ENCODE results near the gene PCCA. TPM values are rescaled to one million over a fixed set of nuclear protein-coding genes. Genes with fewer than 3 reads are reported as not detected.
"Not testable (repeated sequence)": the region's sequence is repeated elsewhere in the genome, so short reads cannot be mapped to it uniquely, and the experiment has no call there.

Gene PCCA
- total RNA-seq, 1 donor from 2014 or later: 3.6 TPM

DNA sequence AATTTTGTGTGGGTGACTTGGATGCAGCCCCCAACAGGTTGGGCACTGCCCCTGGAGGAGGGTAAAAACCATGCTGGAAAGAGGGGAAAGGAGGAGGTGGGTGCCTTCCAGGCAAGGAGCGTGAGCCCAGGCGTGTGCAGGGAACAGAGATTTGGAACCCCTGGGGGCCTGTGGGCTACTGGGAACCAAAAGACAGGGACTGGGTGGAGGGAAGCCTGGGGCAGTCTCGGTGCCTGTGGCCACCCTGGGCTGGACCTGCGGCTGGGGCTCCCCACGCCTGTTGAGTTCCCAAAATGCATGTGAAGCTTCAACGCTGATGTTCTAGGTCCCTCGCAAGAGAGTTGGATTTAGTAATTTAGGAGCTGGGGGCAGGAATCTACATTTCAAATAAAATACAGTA, 474.9 kb downstream of the PCCA start:
- intact Hi-C loops (cut with DNase I): no loop called here
- DNase-seq (ENCODE audit: low spot score in 2 of 2): no peak

GRCh38 chr13:100564444-100565223, 475.7 kb downstream of the PCCA start:
- H3K9me3 ChIP-seq: no peaks in the 10 kb centered on the region
- no peaks in the 10 kb centered on the region for H3K36me3 ChIP-seq
- no peaks in the 10 kb centered on the region for H3K27me3 ChIP-seq
- no peaks in the 10 kb centered on the region for H3K4me1 ChIP-seq
- H3K27ac ChIP-seq: no peak overlapping the region
- no peak for DNase-seq (ENCODE audit: low spot score in 2 of 2)
- no peak overlapping the region for H3K4me3 ChIP-seq
- TF ChIP-seq, protein P1, sequence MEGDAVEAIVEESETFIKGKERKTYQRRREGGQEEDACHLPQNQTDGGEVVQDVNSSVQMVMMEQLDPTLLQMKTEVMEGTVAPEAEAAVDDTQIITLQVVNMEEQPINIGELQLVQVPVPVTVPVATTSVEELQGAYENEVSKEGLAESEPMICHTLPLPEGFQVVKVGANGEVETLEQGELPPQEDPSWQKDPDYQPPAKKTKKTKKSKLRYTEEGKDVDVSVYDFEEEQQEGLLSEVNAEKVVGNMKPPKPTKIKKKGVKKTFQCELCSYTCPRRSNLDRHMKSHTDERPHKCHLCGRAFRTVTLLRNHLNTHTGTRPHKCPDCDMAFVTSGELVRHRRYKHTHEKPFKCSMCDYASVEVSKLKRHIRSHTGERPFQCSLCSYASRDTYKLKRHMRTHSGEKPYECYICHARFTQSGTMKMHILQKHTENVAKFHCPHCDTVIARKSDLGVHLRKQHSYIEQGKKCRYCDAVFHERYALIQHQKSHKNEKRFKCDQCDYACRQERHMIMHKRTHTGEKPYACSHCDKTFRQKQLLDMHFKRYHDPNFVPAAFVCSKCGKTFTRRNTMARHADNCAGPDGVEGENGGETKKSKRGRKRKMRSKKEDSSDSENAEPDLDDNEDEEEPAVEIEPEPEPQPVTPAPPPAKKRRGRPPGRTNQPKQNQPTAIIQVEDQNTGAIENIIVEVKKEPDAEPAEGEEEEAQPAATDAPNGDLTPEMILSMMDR (IDR thresholded peaks at IDR 0.05): no peak
- intact Hi-C loops (cut with DNase I): no loop called here

More for the DNA sequence above, 474.9 kb downstream of the PCCA start:
- Histone ChIP-seq H3K27me3 (no peaks in the 10 kb centered on the region), H3K9me3 (no peaks in the 10 kb centered on the region), H3K27ac (no peak overlapping the region), H3K4me3 (no peak overlapping the region), H3K4me1 (no peaks in the 10 kb centered on the region), H3K36me3 (no peaks in the 10 kb centered on the region)
- TF ChIP-seq, protein P1 (IDR thresholded peaks at IDR 0.05): no peak

- Histone ChIP-seq H3K4me3 (no peak overlapping the region), H3K4me1 (no peaks in the 10 kb centered on the region), H3K9me3 (no peaks in the 10 kb centered on the region), H3K27ac (no peak overlapping the region), H3K27me3 (no peaks in the 10 kb centered on the region), H3K36me3 (no peaks in the 10 kb centered on the region)
- no peak for DNase-seq (ENCODE audit: low spot score in 2 of 2)
- TF ChIP-seq, protein P1 (IDR thresholded peaks at IDR 0.05): no peak
- intact Hi-C loops (cut with DNase I): no loop called here
These were observed 476.4 kb downstream of the PCCA start for GRCh38 chr13:100565286-100565685.

- Histone ChIP-seq H3K4me3 (no peak overlapping the region), H3K36me3 (no peaks in the 10 kb centered on the region), H3K9me3 (no peaks in the 10 kb centered on the region), H3K27me3 (no peaks in the 10 kb centered on the region), H3K27ac (no peak overlapping the region), H3K4me1 (no peaks in the 10 kb centered on the region)
- DNase-seq (ENCODE audit: low spot score in 2 of 2): no peak
- TF ChIP-seq, protein P1 (IDR thresholded peaks at IDR 0.05): no peak
- intact Hi-C loops (cut with DNase I): no loop called here
These were observed 477.6 kb downstream of the PCCA start for GRCh38 chr13:100566543-100566942.

- no peak for DNase-seq (ENCODE audit: low spot score in 2 of 2)
- Histone ChIP-seq H3K9me3 (no peaks in the 10 kb centered on the region), H3K27ac (no peak overlapping the region), H3K4me3 (no peak overlapping the region), H3K27me3 (no peaks in the 10 kb centered on the region), H3K36me3 (no peaks in the 10 kb centered on the region), H3K4me1 (no peaks in the 10 kb centered on the region)
- TF ChIP-seq, protein P1 (IDR thresholded peaks at IDR 0.05): peak; percentile 32 to 53 (median 41)
- intact Hi-C loops (cut with DNase I): no loop called here
These were observed 484.2 kb downstream of the PCCA start for GRCh38 chr13:100573121-100573520.

DNA sequence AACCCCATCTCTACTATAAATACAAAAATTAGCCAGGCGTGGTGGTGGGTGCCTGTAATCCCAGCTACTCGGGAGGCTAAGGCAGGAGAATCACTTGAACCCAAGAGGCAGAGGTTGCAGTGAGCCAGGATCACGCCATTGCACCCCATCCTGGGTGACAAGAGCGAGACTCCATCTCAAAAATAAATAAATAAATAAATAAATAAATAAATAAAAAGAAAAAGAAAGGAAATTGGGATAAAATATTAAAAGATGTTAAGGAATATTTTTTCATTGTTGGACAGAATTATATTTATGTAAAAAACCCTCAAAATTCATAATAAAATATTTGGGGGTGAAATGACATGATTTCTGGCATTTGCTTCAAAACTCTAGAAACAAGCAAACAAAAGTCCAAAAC, 488.3 kb downstream of the PCCA start:
- H3K27me3 ChIP-seq; DNase-seq (ENCODE audit: low spot score in 2 of 2); H3K27ac ChIP-seq; H3K9me3 ChIP-seq; intact Hi-C loops (cut with DNase I); H3K4me3 ChIP-seq; H3K4me1 ChIP-seq: not testable (repeated sequence)
- H3K36me3 ChIP-seq: peaks cover 0 to 11% of the 10 kb centered on the region in 2 donors

Other genes starting within 250 kb of the PCCA start
- gene ZIC5, start 117.3 kb upstream of the PCCA start, total RNA-seq: not detected
- gene ZIC2, start 107.3 kb upstream of the PCCA start, total RNA-seq: not detected